Measurements from ENCODE around the gene ID2.

GRCh38 chr2:8643250-8643995, 38.4 kb upstream of the ID2 start:
- no peak for TF ChIP-seq CTCF (IDR thresholded peaks at IDR 0.05)
- TF ChIP-seq ZFX (IDR thresholded peaks at IDR 0.05; ENCODE audit: borderline replicate concordance) = no peak

Measured in 22Rv1 (cell line).